K562 (cell line): ENCODE data around the gene LZTR1. TPM values are rescaled to one million over a fixed set of nuclear protein-coding genes. Genes with fewer than 3 reads are reported as not detected.

ENCODE experiments used
- CHD4 ChIP-seq: fragments of 200-600 bp; sonication (generic); IDR thresholded peaks from 3 replicates; pipeline ENCODE4 v1.6.1; 2012; ENCODE audit warnings: low read depth, mild to moderate bottlenecking, mixed read lengths, low read length, inconsistent platforms; ENCODE audit not compliant: insufficient read depth, insufficient replicate concordance, poor library complexity, severe bottlenecking
- ELF2 ChIP-seq: fragments of 250-450 bp; sonication (Bioruptor Pico); IDR thresholded peaks from 2 replicates; pipeline ENCODE4 v1.5.0; 2021; ENCODE audit warnings: mild to moderate bottlenecking
- HMG20A ChIP-seq: fragments of 450-650 bp; formaldehyde crosslinking; conservative IDR thresholded peaks from 2 replicates; pipeline ENCODE4 v1.4.0; 2020; ENCODE audit warnings: mild to moderate bottlenecking, mixed read lengths
- HNRNPL ChIP-seq: fragments of 200-400 bp; formaldehyde crosslinking; IDR thresholded peaks from 2 replicates; pipeline ENCODE4 v1.6.1; 2017; ENCODE audit warnings: low read depth, mild to moderate bottlenecking, low read length
- ILF3 ChIP-seq: fragments of 450-650 bp; IDR thresholded peaks from 2 replicates; pipeline ENCODE4 v1.6.1; 2018; ENCODE audit warnings: antibody characterized with exemption, mild to moderate bottlenecking, moderate library complexity, borderline replicate concordance
- KDM2B ChIP-seq: fragments of 250-450 bp; sonication (Bioruptor Pico); IDR thresholded peaks from 2 replicates; pipeline ENCODE4 v1.8.0; 2021; ENCODE audit warnings: mild to moderate bottlenecking, moderate library complexity
- MTF1 ChIP-seq: fragments of 250-450 bp; sonication (Bioruptor Pico); IDR thresholded peaks from 2 replicates; pipeline ENCODE4 v1.9.0; 2021; ENCODE audit warnings: moderate library complexity, mild to moderate bottlenecking, inconsistent platforms, borderline replicate concordance
- NR2F6 ChIP-seq: fragments of 450-650 bp; formaldehyde crosslinking; IDR thresholded peaks from 2 replicates; pipeline ENCODE4 v1.4.0; 2020; ENCODE audit warnings: mild to moderate bottlenecking
- OTX1 ChIP-seq: fragments of 450-650 bp; formaldehyde crosslinking; IDR thresholded peaks from 2 replicates; pipeline ENCODE4 v1.4.0; 2022; ENCODE audit warnings: mild to moderate bottlenecking
- SRSF3 ChIP-seq: fragments of 200-400 bp; formaldehyde crosslinking; IDR thresholded peaks from 2 replicates; pipeline ENCODE4 v1.6.1; 2016; ENCODE audit warnings: mild to moderate bottlenecking, low read length, moderate library complexity; ENCODE audit not compliant: insufficient read depth
- SRSF7 ChIP-seq: fragments of 200-400 bp; formaldehyde crosslinking; optimal IDR thresholded peaks from 2 replicates; pipeline ENCODE3; 2017; ENCODE audit warnings: mild to moderate bottlenecking, low read depth, low read length
- U2AF2 ChIP-seq: fragments of 200-400 bp; formaldehyde crosslinking; optimal IDR thresholded peaks from 2 replicates; pipeline ENCODE3; 2017; ENCODE audit warnings: low read depth, mild to moderate bottlenecking, low read length
- ZNF134 ChIP-seq: fragments of 250-450 bp; sonication (Bioruptor Pico); conservative IDR thresholded peaks from 2 replicates; pipeline ENCODE4 v1.4.0; 2020
- ZNF217 ChIP-seq: sonication (generic); formaldehyde crosslinking; IDR thresholded peaks from 2 replicates; pipeline ENCODE4 v1.8.0; 2022; ENCODE audit warnings: mild to moderate bottlenecking, missing genetic modification reagents
- ZNF224 ChIP-seq: sonication (generic); formaldehyde crosslinking; IDR thresholded peaks from 2 replicates; pipeline ENCODE4 v1.8.0; 2022; ENCODE audit warnings: mild to moderate bottlenecking, missing genetic modification reagents
- ZNF444 ChIP-seq: fragments of 250-450 bp; sonication (Bioruptor Pico); IDR thresholded peaks from 2 replicates; pipeline ENCODE4 v1.4.0; 2020; ENCODE audit warnings: mild to moderate bottlenecking, moderate library complexity
- ZNF589 ChIP-seq: fragments of 200-800 bp; sonication (Bioruptor generic); IDR thresholded peaks from 2 replicates; pipeline ENCODE4 v1.6.1; 2016; ENCODE audit warnings: low read depth, missing genetic modification characterization, missing compliant biosample characterization
- polyA plus RNA-seq, 8 experiments: library from polyadenylated mRNA; depleted of rRNA in 4 of 8; stranded (reverse) in 5 of 8; unstranded in 3 of 8; fragments of >200 nt; fragmentation: Nextera tagmentation in 2 of 8; fragmentation: Illumina TruSeq in 1 of 8; extraction: Ambion mirVana in 2 of 8; extraction: Trizol in 1 of 8; gene quantifications; 2 replicates each; pipeline versions ENCODE4 v1.2.1 to v1.2.3, GENCODE V29; 2011 to 2014; ENCODE audit warnings: inconsistent platforms in 1 of 8, missing spikeins in 1 of 8
- total RNA-seq, 7 experiments: library from RNA; depleted of rRNA in 6 of 7; stranded (reverse); fragments of >200 nt in 6 of 7; fragmentation: Illumina TruSeq in 2 of 7; extraction: Trizol in 2 of 7; gene quantifications; 2 replicates each; pipeline versions ENCODE4 v1.2.1 to v1.2.3, GENCODE V29; 2011 to 2021; ENCODE audit warnings: low replicate concordance in 1 of 7
- TF ChIP-seq, protein P1 (sequence below): sonication (generic); formaldehyde crosslinking; IDR thresholded peaks from 2 replicates; pipeline ENCODE4 v1.8.0; 2022; ENCODE audit warnings: mild to moderate bottlenecking, low read depth, missing genetic modification reagents
- TF ChIP-seq, protein P2 (sequence below): IDR thresholded peaks from 2 replicates; pipeline ENCODE4 v1.6.1; 2011; ENCODE audit not compliant: insufficient read length; ENCODE audit errors: extremely low read depth
- TF ChIP-seq, protein P3 (sequence below), 2 experiments: fragments of 250-450 bp in 1 of 2; fragments of 450-650 bp in 1 of 2; sonication (Bioruptor Pico) in 1 of 2; IDR thresholded peaks; 2 replicates each; pipeline versions ENCODE4 v1.6.1 to v1.8.0; 2016 to 2021; ENCODE audit warnings: mild to moderate bottlenecking in 2 of 2, moderate library complexity in 2 of 2, missing compliant biosample characterization in 1 of 2, missing genetic modification characterization in 1 of 2
- TF ChIP-seq, protein P4 (sequence below): IDR thresholded peaks from 3 replicates; pipeline ENCODE4 v1.6.1; 2011; ENCODE audit warnings: borderline replicate concordance, mild to moderate bottlenecking, moderate library complexity; ENCODE audit not compliant: insufficient read length; ENCODE audit errors: extremely low read depth

LZTR1 gene
- total and polyA plus RNA-seq, 9 of the 15 experiments (the other 6 are each of a cell fraction or from before 2014, with no cell fraction given): 2.2 to 135 (median 63.0) TPM

DNA sequence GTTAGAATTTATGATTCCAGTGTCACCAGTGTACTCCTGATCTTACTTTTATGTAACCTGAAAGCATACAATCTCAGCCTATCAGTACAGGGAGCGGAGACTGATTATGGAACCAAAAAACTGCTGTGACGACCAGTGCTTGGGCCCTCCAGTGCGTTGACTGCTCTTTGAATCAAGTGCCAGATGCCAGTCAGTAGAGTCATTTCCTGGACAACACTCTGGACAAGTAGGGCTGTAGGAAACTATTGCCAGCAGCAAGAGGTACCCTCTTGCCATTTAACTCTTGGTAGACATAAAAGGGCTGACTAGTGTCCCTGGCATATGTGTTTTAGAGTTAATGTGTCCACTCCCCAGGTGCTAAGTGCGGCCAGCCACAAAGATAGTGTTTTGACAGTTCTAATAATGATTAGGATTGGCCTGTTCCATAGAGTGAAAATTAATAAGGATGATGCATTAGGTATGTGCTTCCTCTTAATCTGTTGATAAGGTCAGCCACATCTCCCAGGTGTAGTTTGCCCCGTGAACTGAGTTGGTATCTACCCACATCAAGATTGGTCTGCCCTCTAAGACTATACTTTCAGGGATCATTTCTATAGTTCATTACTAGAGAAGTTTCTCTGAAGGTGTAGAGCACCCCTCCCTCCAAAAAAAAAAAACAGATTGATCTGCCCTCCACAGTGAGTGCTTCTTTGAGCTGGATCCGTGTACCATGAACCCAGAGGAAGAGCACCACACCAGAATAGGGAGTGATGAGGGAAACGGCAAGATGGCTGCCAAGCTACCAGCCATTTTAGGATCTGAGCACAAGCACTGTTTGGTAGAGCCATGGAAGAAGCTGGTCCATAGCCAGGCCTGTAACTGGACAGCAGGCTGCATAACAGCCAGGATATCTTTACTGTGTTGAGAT is 35.8 kb upstream of the LZTR1 start (continued):
- no peak for TF ChIP-seq SRSF3
- TF ChIP-seq ILF3: no peak
- TF ChIP-seq, protein P1, sequence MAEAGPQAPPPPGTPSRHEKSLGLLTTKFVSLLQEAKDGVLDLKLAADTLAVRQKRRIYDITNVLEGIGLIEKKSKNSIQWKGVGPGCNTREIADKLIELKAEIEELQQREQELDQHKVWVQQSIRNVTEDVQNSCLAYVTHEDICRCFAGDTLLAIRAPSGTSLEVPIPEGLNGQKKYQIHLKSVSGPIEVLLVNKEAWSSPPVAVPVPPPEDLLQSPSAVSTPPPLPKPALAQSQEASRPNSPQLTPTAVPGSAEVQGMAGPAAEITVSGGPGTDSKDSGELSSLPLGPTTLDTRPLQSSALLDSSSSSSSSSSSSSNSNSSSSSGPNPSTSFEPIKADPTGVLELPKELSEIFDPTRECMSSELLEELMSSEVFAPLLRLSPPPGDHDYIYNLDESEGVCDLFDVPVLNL (CRISPR knock-in tag): 0 out of 2 replicates have a peak, but pooled peaks have one; percentile 32
- no peak; the same call in 1 of the 2 replicates for TF ChIP-seq ELF2
- TF ChIP-seq ZNF224 (CRISPR knock-in tag): 0 out of 2 replicates have a peak, but pooled peaks have one; percentile 63
- TF ChIP-seq U2AF2: no peak
- TF ChIP-seq ZNF217 (CRISPR knock-in tag): 0 out of 2 replicates have a peak, but pooled peaks have one; percentile 48
- TF ChIP-seq CHD4: no peak
- no peak for TF ChIP-seq SRSF7
- TF ChIP-seq NR2F6 (CRISPR knock-in tag): no peak
- TF ChIP-seq, protein P2, sequence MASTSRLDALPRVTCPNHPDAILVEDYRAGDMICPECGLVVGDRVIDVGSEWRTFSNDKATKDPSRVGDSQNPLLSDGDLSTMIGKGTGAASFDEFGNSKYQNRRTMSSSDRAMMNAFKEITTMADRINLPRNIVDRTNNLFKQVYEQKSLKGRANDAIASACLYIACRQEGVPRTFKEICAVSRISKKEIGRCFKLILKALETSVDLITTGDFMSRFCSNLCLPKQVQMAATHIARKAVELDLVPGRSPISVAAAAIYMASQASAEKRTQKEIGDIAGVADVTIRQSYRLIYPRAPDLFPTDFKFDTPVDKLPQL: no peak
- 0 out of 2 replicates have a peak, but pooled peaks have one; percentile 70 for TF ChIP-seq OTX1 (CRISPR knock-in tag)
- TF ChIP-seq ZNF134 (CRISPR knock-in tag): no peak
- TF ChIP-seq MTF1: peak; percentile 85
- 0 out of 2 replicates have a peak, but pooled peaks have one; percentile 52 for TF ChIP-seq HMG20A
- TF ChIP-seq, protein P3, sequence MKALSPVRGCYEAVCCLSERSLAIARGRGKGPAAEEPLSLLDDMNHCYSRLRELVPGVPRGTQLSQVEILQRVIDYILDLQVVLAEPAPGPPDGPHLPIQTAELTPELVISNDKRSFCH (CRISPR knock-in tag; IDR thresholded peaks at IDR 0.05): no peak
- TF ChIP-seq, protein P3 (tag; IDR thresholded peaks at IDR 0.05): peak; percentile 55; the same call in 1 of the 2 replicates
- TF ChIP-seq, protein P4, sequence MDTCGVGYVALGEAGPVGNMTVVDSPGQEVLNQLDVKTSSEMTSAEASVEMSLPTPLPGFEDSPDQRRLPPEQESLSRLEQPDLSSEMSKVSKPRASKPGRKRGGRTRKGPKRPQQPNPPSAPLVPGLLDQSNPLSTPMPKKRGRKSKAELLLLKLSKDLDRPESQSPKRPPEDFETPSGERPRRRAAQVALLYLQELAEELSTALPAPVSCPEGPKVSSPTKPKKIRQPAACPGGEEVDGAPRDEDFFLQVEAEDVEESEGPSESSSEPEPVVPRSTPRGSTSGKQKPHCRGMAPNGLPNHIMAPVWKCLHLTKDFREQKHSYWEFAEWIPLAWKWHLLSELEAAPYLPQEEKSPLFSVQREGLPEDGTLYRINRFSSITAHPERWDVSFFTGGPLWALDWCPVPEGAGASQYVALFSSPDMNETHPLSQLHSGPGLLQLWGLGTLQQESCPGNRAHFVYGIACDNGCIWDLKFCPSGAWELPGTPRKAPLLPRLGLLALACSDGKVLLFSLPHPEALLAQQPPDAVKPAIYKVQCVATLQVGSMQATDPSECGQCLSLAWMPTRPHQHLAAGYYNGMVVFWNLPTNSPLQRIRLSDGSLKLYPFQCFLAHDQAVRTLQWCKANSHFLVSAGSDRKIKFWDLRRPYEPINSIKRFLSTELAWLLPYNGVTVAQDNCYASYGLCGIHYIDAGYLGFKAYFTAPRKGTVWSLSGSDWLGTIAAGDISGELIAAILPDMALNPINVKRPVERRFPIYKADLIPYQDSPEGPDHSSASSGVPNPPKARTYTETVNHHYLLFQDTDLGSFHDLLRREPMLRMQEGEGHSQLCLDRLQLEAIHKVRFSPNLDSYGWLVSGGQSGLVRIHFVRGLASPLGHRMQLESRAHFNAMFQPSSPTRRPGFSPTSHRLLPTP: no peak
- no peak for TF ChIP-seq ZNF589 (CRISPR knock-in tag)
- 0 out of 2 replicates have a peak, but pooled peaks have one; percentile 5 for TF ChIP-seq KDM2B
- TF ChIP-seq HNRNPL: no peak
- TF ChIP-seq ZNF444: no peak
